Ascending aorta (tissue), 2 donors: ENCODE data around the gene TMX1. TPM values are rescaled to one million over a fixed set of nuclear protein-coding genes. Genes with fewer than 3 reads are reported as not detected.

Source experiments
- DNase-seq, 2 donors: peaks; one replicate each; pipeline ENCODE4 v3.0.0-alpha.2; 2019; ENCODE audit warnings: low spot score in 2 of 2
- H3K27ac ChIP-seq, 2 donors: fragments of 200-600 bp; sonication (generic); one replicate each; pipeline ENCODE4 v1.5.1; 2016 to 2017; ENCODE audit warnings: mild to moderate bottlenecking in 1 of 2
- H3K27me3 ChIP-seq: fragments of 200-600 bp; sonication (generic); one replicate; pipeline ENCODE4 v1.5.1; 2017
- H3K36me3 ChIP-seq, 2 donors: fragments of 200-600 bp; sonication (generic); one replicate each; pipeline ENCODE4 v1.5.1; 2016
- H3K4me1 ChIP-seq, 2 donors: fragments of 200-600 bp; sonication (generic); one replicate each; pipeline ENCODE4 v1.5.1; 2016 to 2017; ENCODE audit warnings: mild to moderate bottlenecking in 1 of 2
- H3K4me3 ChIP-seq, 2 donors: fragments of 200-600 bp; sonication (generic); one replicate each; pipeline ENCODE4 v1.5.1; 2016 to 2017; ENCODE audit warnings: mild to moderate bottlenecking in 1 of 2
- H3K9me3 ChIP-seq, 2 donors: fragments of 200-600 bp; sonication (generic); one replicate each; pipeline ENCODE4 v1.5.1; 2016
- intact Hi-C: fragments of 100-400 bp; cut with DNase I; formaldehyde crosslinking; loops from one replicate; pipeline ENCODE4 v1.15.1; 2023
- total RNA-seq: library from RNA; depleted of rRNA; stranded (reverse); fragments of >200 nt; gene quantifications from one replicate; pipeline ENCODE4 v1.1.0, GENCODE V29; 2016
- TF ChIP-seq, protein P1 (sequence below), 3 experiments: fragments of 200-600 bp in 2 of 3; fragments of 450-650 bp in 1 of 3; sonication (generic) in 2 of 3; IDR thresholded peaks; one replicate each; pipeline ENCODE4 v1.5.1; 2016 to 2019; ENCODE audit warnings: antibody characterized with exemption in 3 of 3, mild to moderate bottlenecking in 1 of 3, moderate library complexity in 1 of 3

The TMX1 gene
- total RNA-seq, 1 donor from 2014 or later = 5.1 TPM

DNA sequence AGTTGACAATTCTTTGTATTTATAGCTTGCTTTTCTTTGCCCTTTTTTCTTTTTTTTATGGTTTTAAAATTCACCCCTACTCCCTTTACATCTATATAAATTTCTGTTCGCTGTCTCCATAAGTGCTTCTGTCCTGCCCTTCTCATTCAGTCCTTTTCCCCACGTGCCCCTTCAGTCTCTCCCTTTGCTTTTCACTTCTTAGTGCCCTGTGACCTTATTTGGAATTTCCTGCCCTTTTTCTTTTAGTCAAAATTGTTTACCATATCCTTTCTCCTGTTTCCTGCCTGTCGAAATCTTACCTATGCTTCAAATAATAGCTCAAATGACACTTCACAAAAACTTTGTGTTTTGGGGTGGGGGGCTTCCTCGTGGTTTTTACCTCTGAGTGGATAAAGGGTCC, 6.0 kb downstream of the TMX1 start:
- Histone ChIP-seq H3K4me1 (peaks cover 0 to 5% of the 10 kb centered on the region in 2 donors), H3K27me3 (no peaks in the 10 kb centered on the region), H3K36me3 (peaks cover 10 to 24% of the 10 kb centered on the region in 2 donors), H3K27ac (no peak overlapping the region), H3K9me3 (no peaks in the 10 kb centered on the region), H3K4me3 (no peak overlapping the region)
- intact Hi-C loops = no loop called here
- DNase-seq = no peak
- TF ChIP-seq, protein P1, sequence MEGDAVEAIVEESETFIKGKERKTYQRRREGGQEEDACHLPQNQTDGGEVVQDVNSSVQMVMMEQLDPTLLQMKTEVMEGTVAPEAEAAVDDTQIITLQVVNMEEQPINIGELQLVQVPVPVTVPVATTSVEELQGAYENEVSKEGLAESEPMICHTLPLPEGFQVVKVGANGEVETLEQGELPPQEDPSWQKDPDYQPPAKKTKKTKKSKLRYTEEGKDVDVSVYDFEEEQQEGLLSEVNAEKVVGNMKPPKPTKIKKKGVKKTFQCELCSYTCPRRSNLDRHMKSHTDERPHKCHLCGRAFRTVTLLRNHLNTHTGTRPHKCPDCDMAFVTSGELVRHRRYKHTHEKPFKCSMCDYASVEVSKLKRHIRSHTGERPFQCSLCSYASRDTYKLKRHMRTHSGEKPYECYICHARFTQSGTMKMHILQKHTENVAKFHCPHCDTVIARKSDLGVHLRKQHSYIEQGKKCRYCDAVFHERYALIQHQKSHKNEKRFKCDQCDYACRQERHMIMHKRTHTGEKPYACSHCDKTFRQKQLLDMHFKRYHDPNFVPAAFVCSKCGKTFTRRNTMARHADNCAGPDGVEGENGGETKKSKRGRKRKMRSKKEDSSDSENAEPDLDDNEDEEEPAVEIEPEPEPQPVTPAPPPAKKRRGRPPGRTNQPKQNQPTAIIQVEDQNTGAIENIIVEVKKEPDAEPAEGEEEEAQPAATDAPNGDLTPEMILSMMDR (IDR thresholded peaks at IDR 0.05) = no peak

DNA sequence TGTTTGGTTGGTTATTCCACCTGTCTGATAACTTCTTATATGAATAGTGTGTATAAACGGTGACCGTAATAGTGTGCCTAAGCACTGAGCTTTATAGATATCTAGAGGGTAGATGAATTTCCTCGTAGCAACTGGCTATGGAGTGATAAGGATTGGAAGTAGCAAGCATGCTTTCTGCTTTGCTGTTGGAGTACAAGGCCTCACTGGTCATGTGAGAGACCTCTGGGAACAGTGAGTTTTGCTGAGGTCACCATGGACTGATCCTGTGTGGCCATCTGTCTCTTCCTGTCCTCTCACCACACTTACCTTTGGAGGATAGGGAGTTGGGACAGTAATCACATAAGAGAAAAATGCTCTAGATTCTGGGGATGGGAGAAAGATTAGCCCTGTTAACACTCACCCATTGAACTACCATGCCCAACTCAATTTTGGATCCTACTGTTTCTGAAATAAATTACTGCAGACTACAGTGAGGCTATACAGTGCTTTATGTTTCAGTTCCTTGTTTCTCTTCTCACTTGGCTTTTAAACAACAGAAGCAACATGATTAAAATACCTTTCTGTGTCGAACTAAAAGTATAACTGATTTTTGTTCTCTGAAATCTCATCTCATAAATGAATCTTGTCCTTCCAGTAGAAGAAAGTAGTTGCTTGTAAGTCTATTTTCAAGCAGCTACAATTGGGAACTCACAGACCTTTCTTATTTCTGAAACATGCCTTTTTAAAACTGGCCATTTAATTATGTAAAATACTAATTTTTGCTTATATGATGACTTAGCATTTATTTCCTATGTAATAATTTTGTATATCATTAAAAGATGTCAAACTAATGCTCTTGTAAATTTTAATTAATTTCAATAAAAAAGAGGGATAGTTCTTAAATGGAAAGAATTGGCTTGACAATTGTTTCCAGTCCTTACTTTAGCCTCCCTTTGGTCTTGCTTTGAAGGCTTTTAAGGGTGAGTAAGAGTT, 8.3 kb downstream of the TMX1 start:
- Histone ChIP-seq H3K36me3 (peaks cover 16 to 29% of the 10 kb centered on the region in 2 donors), H3K4me1 (no peaks in the 10 kb centered on the region), H3K27me3 (no peaks in the 10 kb centered on the region), H3K4me3 (no peak overlapping the region), H3K27ac (no peak overlapping the region), H3K9me3 (no peaks in the 10 kb centered on the region)
- intact Hi-C loops = no loop called here
- no peak for DNase-seq
- TF ChIP-seq, protein P1 (IDR thresholded peaks at IDR 0.05) = no peak

DNA sequence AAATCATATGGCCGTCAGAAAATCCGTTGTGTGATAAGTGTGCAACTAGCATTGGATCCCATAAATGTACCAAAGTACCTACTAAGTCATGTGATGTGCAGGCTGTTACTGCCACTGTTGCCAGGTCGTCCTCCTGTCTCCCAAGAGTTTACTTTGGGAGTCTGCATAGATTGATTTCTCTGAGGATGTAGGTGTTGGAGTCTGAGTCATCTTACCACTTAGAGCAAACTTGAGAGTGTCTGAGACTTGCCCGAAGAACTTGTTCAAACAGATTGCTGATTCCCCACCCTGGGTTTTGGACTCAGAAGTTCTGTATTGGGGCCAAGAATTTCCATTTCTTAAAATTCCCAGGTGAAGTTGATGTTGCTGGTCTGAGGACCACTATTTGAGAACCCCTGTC, 11.4 kb downstream of the TMX1 start:
- no peak for DNase-seq
- no peak overlapping the region for H3K27ac ChIP-seq
- intact Hi-C loops = no loop called here
- no peaks in the 10 kb centered on the region for H3K27me3 ChIP-seq
- no peak overlapping the region for H3K4me3 ChIP-seq
- no peaks in the 10 kb centered on the region for H3K4me1 ChIP-seq
- no peaks in the 10 kb centered on the region for H3K9me3 ChIP-seq
- TF ChIP-seq, protein P1 (IDR thresholded peaks at IDR 0.05) = no peak
- H3K36me3 ChIP-seq = peaks cover 18 to 40% of the 10 kb centered on the region in 2 donors

DNA sequence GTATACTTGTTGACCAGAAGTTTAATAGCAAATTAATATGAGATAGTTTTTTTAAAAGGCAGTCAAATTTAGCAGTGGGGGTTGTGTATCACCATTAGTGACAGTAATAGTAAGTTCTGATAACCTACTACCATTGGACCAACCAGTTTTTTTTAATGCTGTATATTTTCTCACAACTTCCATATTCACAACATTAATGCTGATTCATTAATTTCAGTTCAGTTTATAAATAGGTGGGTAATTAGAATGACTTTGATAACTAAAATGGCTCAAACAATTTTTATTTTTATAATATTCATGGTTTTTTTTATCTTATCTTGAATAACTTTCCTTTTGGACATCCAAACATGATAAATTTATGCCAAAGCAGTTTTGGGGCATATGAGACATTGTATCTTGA, 13.8 kb downstream of the TMX1 start:
- H3K36me3 ChIP-seq = peaks cover 30 to 52% of the 10 kb centered on the region in 2 donors
- TF ChIP-seq, protein P1 (IDR thresholded peaks at IDR 0.05) = no peak
- no peaks in the 10 kb centered on the region for H3K4me1 ChIP-seq
- H3K27me3 ChIP-seq = no peaks in the 10 kb centered on the region
- DNase-seq = no peak
- no peaks in the 10 kb centered on the region for H3K9me3 ChIP-seq
- H3K4me3 ChIP-seq = no peak overlapping the region
- no peak overlapping the region for H3K27ac ChIP-seq
- intact Hi-C loops = no loop called here

DNA sequence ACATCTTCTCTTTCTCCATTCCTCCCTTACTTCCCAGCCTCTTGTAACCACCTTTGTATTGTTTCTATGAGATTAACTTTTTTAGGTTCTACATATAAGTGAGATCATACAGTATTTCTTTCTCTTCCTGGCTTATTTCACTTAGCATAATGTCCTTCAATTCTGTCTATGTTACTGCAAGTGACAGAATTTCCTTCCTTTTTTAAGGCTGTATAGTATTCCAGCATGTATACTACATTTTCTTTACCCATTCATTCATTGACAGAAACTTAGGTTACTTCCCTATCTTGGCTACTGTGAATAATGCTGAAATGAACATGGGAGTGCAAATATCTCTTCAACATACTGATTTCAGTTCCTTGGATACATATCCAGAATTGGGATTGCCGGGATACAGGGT, 18.2 kb downstream of the TMX1 start:
- Histone ChIP-seq H3K4me1 (no peaks in the 10 kb centered on the region), H3K27me3 (no peaks in the 10 kb centered on the region), H3K4me3 (no peak overlapping the region), H3K9me3 (no peaks in the 10 kb centered on the region), H3K27ac (no peak overlapping the region), H3K36me3 (peaks cover 14 to 31% of the 10 kb centered on the region in 2 donors)
- DNase-seq = no peak
- TF ChIP-seq, protein P1 (IDR thresholded peaks at IDR 0.05) = no peak
- intact Hi-C loops = no loop called here
